ENCODE results near the gene STARD10.

The STARD10 gene

GRCh38 chr11:72721689-72722049, 72.2 kb downstream of the STARD10 start:
- peak overlapping the region; percentile 65 to 95 (median 87) for H3K27ac ChIP-seq
- H3K4me3 ChIP-seq = peak overlapping the region; percentile 35 to 55 (median 44)

DNA sequence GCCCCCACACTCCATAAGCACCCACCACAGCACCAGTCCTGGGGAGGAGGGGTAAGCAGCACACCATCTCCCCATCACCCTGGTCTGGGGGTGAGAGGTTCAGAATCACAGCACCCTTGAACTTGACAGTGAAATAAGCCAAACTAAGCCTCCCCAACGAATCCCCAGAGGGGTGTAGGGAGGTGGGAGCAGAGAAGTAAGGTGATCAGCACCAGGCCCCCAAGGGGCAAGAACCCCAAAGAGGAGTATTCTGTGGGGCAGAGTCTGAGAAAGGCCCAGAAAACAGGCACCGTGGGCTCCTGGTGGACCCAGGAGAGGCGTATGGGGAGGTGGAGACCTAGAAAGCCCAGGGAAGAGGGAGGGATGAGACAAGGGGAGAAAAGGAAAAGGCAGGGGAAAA, 72.6 kb downstream of the STARD10 start:
- H3K27ac ChIP-seq = peak overlapping the region; percentile 65 to 95 (median 87)
- peak overlapping the region; percentile 35 to 55 (median 44) for H3K4me3 ChIP-seq

DNA sequence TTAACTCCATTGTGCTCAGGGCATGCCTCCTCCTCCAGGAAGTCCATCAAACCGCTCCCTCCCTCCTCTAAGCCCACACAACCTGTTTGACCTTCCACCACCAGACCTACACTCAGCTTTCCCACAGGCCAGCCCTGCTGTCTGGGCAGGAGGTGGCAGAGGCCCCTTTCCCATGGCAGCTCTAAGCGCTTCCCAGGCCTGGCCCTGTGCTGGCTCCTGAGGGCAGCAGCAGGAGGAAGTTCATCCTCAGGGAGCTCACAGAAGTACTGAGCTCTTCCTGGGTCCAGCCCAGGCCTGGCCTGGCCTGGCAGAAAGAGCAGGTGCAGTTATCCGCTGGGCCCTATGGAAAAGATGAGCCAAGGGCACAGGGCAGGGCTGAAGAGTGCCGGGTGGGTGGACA, 73.1 kb downstream of the STARD10 start:
- peak overlapping the region; percentile 35 to 55 (median 44) for H3K4me3 ChIP-seq
- H3K27ac ChIP-seq = peak overlapping the region in 19 of 21 experiments; percentile 77 to 95 (median 88)

DNA sequence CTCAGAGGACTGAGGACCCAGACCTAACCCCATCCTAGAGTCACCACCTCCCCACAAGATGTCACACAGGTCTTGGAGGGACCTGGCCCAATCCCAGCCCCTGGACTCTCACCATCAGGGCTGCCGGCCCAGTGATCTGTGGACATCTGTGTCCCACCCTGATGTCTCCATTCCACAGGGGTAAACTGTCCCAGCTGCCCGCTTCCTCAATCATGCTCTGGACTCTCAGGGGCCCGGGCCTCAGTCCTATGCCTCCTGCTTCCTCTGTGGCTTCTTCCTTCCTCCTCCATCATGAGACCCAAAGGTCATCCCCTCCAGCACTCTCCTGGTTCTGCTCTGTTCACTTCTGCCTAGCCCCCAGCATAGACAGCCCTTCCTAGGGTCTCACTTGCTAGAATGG, 73.8 kb downstream of the STARD10 start:
- H3K4me3 ChIP-seq = peak overlapping the region in 5 of 7 experiments; percentile 4 to 55 (median 41)
- H3K27ac ChIP-seq = peak overlapping the region in 19 of 21 experiments; percentile 8 to 95 (median 87)

- H3K27ac ChIP-seq = peak overlapping the region in 17 of 21 experiments; percentile 8 to 95 (median 85)
- H3K4me3 ChIP-seq = peak overlapping the region in 1 of 7 experiments; percentile 11
These were observed 74.3 kb downstream of the STARD10 start for GRCh38 chr11:72719551-72719950.

GRCh38 chr11:72719144-72719543, 74.7 kb downstream of the STARD10 start:
- Histone ChIP-seq H3K27ac (peak overlapping the region in 11 of 21 experiments; percentile 11 to 95 (median 87)), H3K4me3 (no peak overlapping the region)

GRCh38 chr11:72718101-72718501, 75.7 kb downstream of the STARD10 start:
- H3K27ac ChIP-seq = peak overlapping the region in 3 of 21 experiments; percentile 10 to 39 (median 17)
- H3K4me3 ChIP-seq = no peak overlapping the region

DNA sequence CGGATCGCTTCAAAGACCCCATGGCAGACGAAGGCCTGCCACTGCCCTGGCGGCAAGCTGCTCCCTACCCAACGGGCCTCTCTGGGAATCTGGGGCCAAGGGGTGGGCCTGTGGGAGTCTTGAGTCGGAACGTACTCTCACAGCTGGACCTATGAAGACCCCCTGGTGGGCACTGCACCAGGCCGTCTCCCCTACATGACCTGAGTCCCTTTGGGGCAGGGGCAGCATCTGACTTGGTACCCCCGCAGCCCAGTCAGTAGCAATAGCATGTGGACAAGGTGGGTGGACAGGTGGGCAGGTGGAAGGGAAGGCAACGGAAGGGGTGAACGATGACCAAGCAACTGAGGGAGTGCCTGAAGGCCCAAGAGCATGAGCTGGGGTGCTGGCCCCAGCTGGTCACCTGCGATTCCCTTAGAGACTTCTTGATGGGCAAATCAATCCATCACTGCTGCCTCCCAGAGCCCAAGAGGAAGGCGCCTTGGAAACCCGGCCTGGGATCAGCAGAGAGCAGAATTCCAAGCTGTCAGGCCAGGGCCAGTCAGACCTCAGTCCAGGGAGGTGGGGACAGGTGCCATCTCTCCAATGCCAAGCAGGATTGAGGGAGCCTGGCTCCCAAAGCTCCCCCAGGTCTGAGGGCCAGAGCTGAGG, 76.9 kb downstream of the STARD10 start:
- no peak overlapping the region for H3K27ac ChIP-seq

DNA sequence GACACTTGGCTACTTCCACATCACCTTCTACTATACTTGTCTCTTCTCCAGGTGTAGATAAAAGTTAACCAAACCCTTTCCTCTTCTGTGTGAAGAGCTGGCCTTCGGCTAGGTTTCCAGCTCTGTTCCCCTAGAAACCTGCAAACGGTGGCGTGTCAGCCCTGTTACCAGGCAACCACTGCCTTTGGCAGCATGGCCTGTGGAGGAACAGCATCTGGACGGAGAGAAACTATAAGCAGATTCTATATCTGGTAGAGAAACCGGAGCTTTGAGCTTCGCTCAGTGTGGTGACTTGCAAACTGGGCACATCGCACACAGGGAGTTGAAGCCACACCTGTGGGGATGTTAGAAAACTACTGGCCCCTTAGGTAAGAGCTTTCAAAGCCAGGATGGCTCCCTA, 77.6 kb downstream of the STARD10 start:
- Histone ChIP-seq H3K27ac (no peak overlapping the region), H3K4me3 (no peak overlapping the region)

More for the DNA sequence above, 76.9 kb downstream of the STARD10 start:
- no peak overlapping the region for H3K4me3 ChIP-seq

- Histone ChIP-seq H3K27ac (peak overlapping the region in 18 of 21 experiments; percentile 2 to 68 (median 40)), H3K4me3 (no peak overlapping the region)
These were observed 81.0 kb downstream of the STARD10 start for GRCh38 chr11:72712841-72713240.

DNA sequence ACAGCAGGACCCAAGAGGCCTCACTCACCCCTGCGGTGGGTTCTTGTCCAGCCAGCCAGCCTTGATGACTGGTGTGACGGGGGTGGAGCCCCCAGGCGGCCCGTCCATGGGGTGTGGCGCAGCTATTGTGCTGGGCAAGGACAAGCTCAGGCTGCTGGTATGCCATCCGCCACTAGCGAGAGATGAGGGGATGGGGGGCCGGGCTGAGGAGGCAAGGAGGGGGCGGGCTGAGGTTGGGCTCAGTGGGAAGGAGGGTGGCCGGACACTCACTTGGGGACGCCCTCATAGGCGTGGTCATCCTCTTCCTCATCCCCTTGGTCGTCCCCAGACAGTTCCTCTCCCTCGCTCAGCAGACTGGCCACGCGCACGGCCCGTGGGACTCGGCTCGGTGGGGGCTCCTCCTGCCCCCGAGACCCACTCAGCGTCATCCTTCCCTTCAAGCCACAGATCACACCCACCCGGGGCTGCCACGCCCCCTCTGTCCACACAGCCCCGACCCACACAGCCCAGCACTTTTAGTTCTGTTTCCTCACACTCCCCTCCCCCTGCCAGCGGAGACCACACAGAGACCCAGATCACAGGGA, 81.6 kb downstream of the STARD10 start:
- Histone ChIP-seq H3K4me3 (no peak overlapping the region), H3K27ac (peak overlapping the region in 13 of 21 experiments; percentile 14 to 68 (median 54))

GRCh38 chr11:72711141-72711540, 82.7 kb downstream of the STARD10 start:
- no peak overlapping the region for H3K27ac ChIP-seq
- no peak overlapping the region for H3K4me3 ChIP-seq

- Histone ChIP-seq H3K4me3 (no peak overlapping the region), H3K27ac (no peak overlapping the region)
These were observed 83.6 kb downstream of the STARD10 start for GRCh38 chr11:72710278-72710677.

DNA sequence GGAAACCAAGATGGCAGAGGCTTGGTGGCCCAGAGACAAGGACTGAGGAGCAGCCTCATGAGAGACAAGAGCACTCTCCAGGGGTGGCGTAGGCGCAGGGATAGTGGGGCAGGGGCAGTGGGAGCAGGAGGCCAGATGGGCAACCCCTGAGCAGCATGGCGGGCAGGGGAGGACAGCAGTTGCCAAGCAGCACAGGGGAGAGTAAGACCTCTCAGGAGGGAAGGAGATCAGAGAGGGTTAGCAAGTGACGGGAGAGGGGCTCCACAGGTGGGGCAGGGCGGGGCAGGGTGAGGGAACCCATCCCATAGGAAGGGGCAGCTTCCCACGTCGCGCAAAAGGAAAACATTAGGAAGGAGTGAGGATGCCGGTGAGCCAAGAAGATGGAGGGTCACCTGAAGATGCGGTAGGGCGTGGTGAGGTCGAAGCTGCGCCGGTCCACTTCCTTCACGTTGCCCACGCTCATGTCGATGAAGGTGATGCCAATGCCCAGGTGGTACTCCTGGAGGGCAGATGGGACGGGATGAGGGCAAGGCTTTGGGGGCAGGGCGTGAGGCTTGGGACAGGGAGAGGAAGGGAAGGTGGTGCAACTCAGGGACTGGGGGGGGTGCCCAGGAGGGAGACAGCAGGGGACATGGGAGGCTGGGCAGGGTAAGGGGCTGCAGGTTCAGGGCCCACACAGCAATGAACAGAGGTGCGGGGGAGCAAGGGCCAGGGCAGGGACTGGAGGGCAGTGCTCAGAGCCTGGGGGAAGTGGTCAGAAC, 84.2 kb downstream of the STARD10 start:
- H3K4me3 ChIP-seq = no peak overlapping the region
- no peak overlapping the region for H3K27ac ChIP-seq

DNA sequence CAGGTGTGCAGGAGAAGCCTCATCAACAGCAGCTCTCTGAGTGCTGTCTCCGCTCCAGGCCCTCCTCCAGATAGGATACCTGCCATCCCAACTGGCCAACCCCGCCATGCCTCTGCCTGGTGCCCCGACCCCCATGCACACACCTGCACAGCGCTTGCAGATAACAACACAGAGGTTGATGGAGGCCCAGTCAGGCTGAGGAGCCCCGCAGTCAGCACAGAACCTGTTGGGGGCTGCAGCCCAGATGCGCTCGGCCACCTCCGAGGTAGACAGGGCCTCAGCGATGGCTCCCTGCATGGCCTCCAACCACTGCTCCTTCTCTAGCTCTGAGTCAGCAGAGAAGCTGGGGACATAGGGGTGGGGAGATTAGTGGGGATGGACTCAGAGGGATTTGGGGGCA, 86.8 kb downstream of the STARD10 start:
- H3K27ac ChIP-seq = no peak overlapping the region
- no peak overlapping the region for H3K4me3 ChIP-seq

- no peak overlapping the region for H3K4me3 ChIP-seq
These were observed 87.3 kb downstream of the STARD10 start for GRCh38 chr11:72706579-72706978.

GRCh38 chr11:72705442-72706365, 88.1 kb downstream of the STARD10 start:
- H3K27ac ChIP-seq = peak overlapping the region in 1 of 21 experiments; percentile 1
- no peak overlapping the region for H3K4me3 ChIP-seq

More at GRCh38 chr11:72706579-72706978, 87.3 kb downstream of the STARD10 start:
- peak overlapping the region in 1 of 21 experiments; percentile 1 for H3K27ac ChIP-seq

- peak overlapping the region in 2 of 21 experiments; percentile 4 to 60 for H3K27ac ChIP-seq
- H3K4me3 ChIP-seq = no peak overlapping the region
These were observed 89.0 kb downstream of the STARD10 start for GRCh38 chr11:72704783-72705265.

All from skin epidermis (tissue), 12 donors.